AG20443 (cell line): ENCODE measurements around the gene LARP1B.
"Not testable (repeated sequence)": the region's sequence is repeated elsewhere in the genome, so short reads cannot be mapped to it uniquely, and the experiment has no call there.

ENCODE experiments used
- DNase-seq: peaks from one replicate; pipeline ENCODE4 v3.0.0; 2012; ENCODE audit warnings: low spot score, mixed read lengths

Gene LARP1B

GRCh38 chr4:128227991-128228571 lies 167.0 kb downstream of the LARP1B start:
- no peak for DNase-seq

- DNase-seq, result no peak
Observed at GRCh38 chr4:128228845-128229795, 168.0 kb downstream of the LARP1B start.

- no peak for DNase-seq
Observed at GRCh38 chr4:128232719-128233118, 171.6 kb downstream of the LARP1B start.

- no peak for DNase-seq
Observed at GRCh38 chr4:128234836-128235235, 173.7 kb downstream of the LARP1B start.

- DNase-seq, result no peak
Observed at GRCh38 chr4:128241019-128241418, 179.9 kb downstream of the LARP1B start.

GRCh38 chr4:128241425-128241913 lies 180.4 kb downstream of the LARP1B start:
- peak; percentile 89 for DNase-seq

GRCh38 chr4:128241981-128242380 lies 180.9 kb downstream of the LARP1B start:
- no peak for DNase-seq

GRCh38 chr4:128242601-128243000 lies 181.5 kb downstream of the LARP1B start:
- no peak for DNase-seq

GRCh38 chr4:128244379-128244778 lies 183.3 kb downstream of the LARP1B start:
- peak; percentile 32 for DNase-seq

GRCh38 chr4:128245391-128245790 lies 184.3 kb downstream of the LARP1B start:
- DNase-seq, result not testable (repeated sequence)

- no peak for DNase-seq
Observed at GRCh38 chr4:128247906-128248305, 186.8 kb downstream of the LARP1B start.

GRCh38 chr4:128249787-128250668 lies 188.9 kb downstream of the LARP1B start:
- no peak for DNase-seq

GRCh38 chr4:128255906-128256305 lies 194.8 kb downstream of the LARP1B start:
- DNase-seq, result no peak

- no peak for DNase-seq
Observed at GRCh38 chr4:128256539-128256938, 195.4 kb downstream of the LARP1B start.

GRCh38 chr4:128258166-128258565 lies 197.1 kb downstream of the LARP1B start:
- not testable (repeated sequence) for DNase-seq

- not testable (repeated sequence) for DNase-seq
Observed at GRCh38 chr4:128259889-128260288, 198.8 kb downstream of the LARP1B start.
